ENCODE data around the gene NELL2.

Gene NELL2

GRCh38 chr12:44667461-44667860 lies 208.7 kb downstream of the NELL2 start:
- H3K27ac ChIP-seq = no peak overlapping the region

GRCh38 chr12:44663291-44663690 lies 212.8 kb downstream of the NELL2 start:
- no peak overlapping the region for H3K27ac ChIP-seq
- no peak for TF ChIP-seq CTCF (conservative IDR thresholded peaks at IDR 0.05)

More at GRCh38 chr12:44667461-44667860, 208.7 kb downstream of the NELL2 start:
- no peak for TF ChIP-seq CTCF (conservative IDR thresholded peaks at IDR 0.05)
- TF ChIP-seq ZFX (IDR thresholded peaks at IDR 0.05) = no peak

- no peak overlapping the region for H3K27ac ChIP-seq
- TF ChIP-seq ZFX (IDR thresholded peaks at IDR 0.05) = no peak
- no peak for TF ChIP-seq CTCF (conservative IDR thresholded peaks at IDR 0.05)
These were observed 220.3 kb downstream of the NELL2 start for GRCh38 chr12:44655846-44656245.

- TF ChIP-seq CTCF (conservative IDR thresholded peaks at IDR 0.05) (no peak), ZFX (IDR thresholded peaks at IDR 0.05) (no peak)
- H3K27ac ChIP-seq = no peak overlapping the region
These were observed 221.2 kb downstream of the NELL2 start for GRCh38 chr12:44654646-44655639.

GRCh38 chr12:44653861-44654527 lies 222.1 kb downstream of the NELL2 start:
- TF ChIP-seq ZFX (IDR thresholded peaks at IDR 0.05) (no peak), CTCF (conservative IDR thresholded peaks at IDR 0.05) (no peak)

GRCh38 chr12:44649693-44650092 lies 226.4 kb downstream of the NELL2 start:
- TF ChIP-seq CTCF (conservative IDR thresholded peaks at IDR 0.05) (no peak), ZFX (IDR thresholded peaks at IDR 0.05) (no peak)
- H3K27ac ChIP-seq = no peak overlapping the region

More at GRCh38 chr12:44653861-44654527, 222.1 kb downstream of the NELL2 start:
- H3K27ac ChIP-seq = no peak overlapping the region
